HCT116 (cell line): ENCODE results near the gene PEF1. TPM values are rescaled to one million over a fixed set of nuclear protein-coding genes. Genes with fewer than 3 reads are reported as not detected.
A peak's percentile ranks its signal among the peaks of the same experiment; 100 is the strongest.

Experiments used
- ATAC-seq: fragments of 200-7000 bp; cut with Tn5 transposase; 2 replicates; pipeline ENCODE4 v1.9.1; 2020; ENCODE audit warnings: mild to moderate bottlenecking, moderate library complexity
- BruUV-seq: library from RNA; stranded (reverse); fragments of 400-500 nt; replicated peaks from 2 replicates; lab custom pipeline; 2021; lab: Mats Ljungman, UMichigan
- CTCF ChIA-PET: fragments of 300-600 bp; sonication (Branson Sonifier 250); formaldehyde crosslinking; loops from one replicate; lab custom pipeline; 2021; ENCODE audit warnings: antibody characterized with exemption; lab: Charles Lee
- POLR2A ChIA-PET: fragments of 300-600, 350-600 bp; sonication (Branson Sonifier 250); formaldehyde crosslinking; loops from one replicate; lab custom pipeline; 2021; ENCODE audit warnings: antibody characterized with exemption; lab: Charles Lee
- RAD21 ChIA-PET, 2 experiments: fragments of 300-600 bp; sonication (Branson Sonifier 250); formaldehyde crosslinking; loops; one replicate each; lab custom pipeline; 2023; ENCODE audit warnings: low total read pairs in 2 of 2; ENCODE audit not compliant: uncharacterized antibody in 2 of 2, unreplicated experiment in 2 of 2, low non-redundant PET in 1 of 2; lab: Charles Lee
- DNase-seq: peaks from one replicate; pipeline ENCODE4 v3.0.0-alpha.2; 2010; ENCODE audit warnings: low read depth, low spot score
- H2AFZ ChIP-seq: fragments of 200-600 bp; shearing (Covaris generic), sonication (generic); 2 replicates; pipeline ENCODE4 v1.6.1; 2017; ENCODE audit warnings: low read depth, mixed run types, mixed read lengths, antibody characterized with exemption, low read length; ENCODE audit not compliant: poor library complexity, severe bottlenecking
- H3K27ac ChIP-seq: 2 replicates; pipeline ENCODE4 v1.5.1; 2012; ENCODE audit warnings: low read depth, low read length
- H3K27me3 ChIP-seq: fragments of 200-600 bp; sonication (generic); 2 replicates; pipeline ENCODE4 v1.6.1; 2016; ENCODE audit warnings: mixed run types, low read length, mixed read lengths; ENCODE audit not compliant: insufficient read depth
- H3K36me3 ChIP-seq, 2 experiments: fragments of 200-500 bp in 1 of 2; fragments of 200-600 bp in 1 of 2; sonication (Bioruptor generic) in 1 of 2; sonication (generic) in 1 of 2; 2 replicates each; pipeline versions ENCODE4 v1.5.1 to v1.6.1; 2014 to 2016; ENCODE audit warnings: low read length in 2 of 2, inconsistent platforms in 1 of 2, mixed read lengths in 1 of 2, mixed run types in 1 of 2; ENCODE audit not compliant: insufficient read depth in 2 of 2, control insufficient read depth in 1 of 2
- H3K4me1 ChIP-seq, 2 experiments: fragments of 200-600 bp in 1 of 2; sonication (generic) in 1 of 2; 2 replicates each; pipeline versions ENCODE4 v1.5.1 to v1.6.1; 2012 to 2017; ENCODE audit warnings: low read length in 2 of 2, inconsistent platforms in 1 of 2, mild to moderate bottlenecking in 1 of 2, mixed read lengths in 1 of 2, mixed run types in 1 of 2, moderate library complexity in 1 of 2; ENCODE audit not compliant: insufficient read depth in 2 of 2, control insufficient read depth in 1 of 2
- H3K4me2 ChIP-seq: fragments of 200-600 bp; sonication (generic); 2 replicates; pipeline ENCODE4 v1.6.1; 2017; ENCODE audit warnings: mixed run types, low read length, mixed read lengths
- H3K4me3 ChIP-seq, 2 experiments: fragments of 200-600 bp in 1 of 2; sonication (generic) in 1 of 2; replicated peaks in 1 of 2; 2 replicates each; pipeline ENCODE4 v1.5.1; 2011 to 2016; ENCODE audit warnings: low read length in 2 of 2, control low read depth in 1 of 2, low read depth in 1 of 2, mild to moderate bottlenecking in 1 of 2, mixed read lengths in 1 of 2, mixed run types in 1 of 2
- H3K79me2 ChIP-seq: fragments of 200-600 bp; sonication (generic); 2 replicates; pipeline ENCODE4 v1.6.1; 2017; ENCODE audit warnings: mild to moderate bottlenecking, mixed run types, low read length, moderate library complexity, mixed read lengths; ENCODE audit not compliant: insufficient read depth
- H3K9ac ChIP-seq: fragments of 200-600 bp; sonication (generic); 2 replicates; pipeline ENCODE4 v1.6.1; 2016; ENCODE audit warnings: low read length, mixed read lengths
- H3K9me2 ChIP-seq: fragments of 200-600 bp; sonication (generic), shearing (Covaris generic); 2 replicates; pipeline ENCODE4 v1.6.1; 2017; ENCODE audit warnings: mixed run types, mild to moderate bottlenecking, moderate library complexity; ENCODE audit not compliant: insufficient read depth
- H3K9me3 ChIP-seq, 2 experiments: fragments of 200-500 bp in 1 of 2; fragments of 200-600 bp in 1 of 2; sonication (Bioruptor generic) in 1 of 2; sonication (generic) in 1 of 2; 2 replicates each; pipeline ENCODE4 v1.6.1; 2014 to 2017; ENCODE audit warnings: low read length in 2 of 2, mixed read lengths in 2 of 2, inconsistent platforms in 1 of 2, low read depth in 1 of 2, mild to moderate bottlenecking in 1 of 2, mixed run types in 1 of 2, moderate library complexity in 1 of 2; ENCODE audit not compliant: control insufficient read depth in 1 of 2, insufficient read depth in 1 of 2
- H4K20me1 ChIP-seq: fragments of 200-600 bp; sonication (generic), shearing (Covaris generic); 2 replicates; pipeline ENCODE4 v1.6.1; 2017; ENCODE audit warnings: mixed run types, mild to moderate bottlenecking, moderate library complexity; ENCODE audit not compliant: insufficient read depth
- CBX3 ChIP-seq: IDR thresholded peaks from 2 replicates; pipeline ENCODE4 v1.6.1; 2012; ENCODE audit warnings: low read depth
- CEBPB ChIP-seq: IDR thresholded peaks from 2 replicates; pipeline ENCODE4 v1.6.1; 2012; ENCODE audit warnings: low read depth
- EGR1 ChIP-seq: IDR thresholded peaks from 2 replicates; pipeline ENCODE4 v1.6.1; 2012; ENCODE audit warnings: low read depth
- FOSL1 ChIP-seq: IDR thresholded peaks from 2 replicates; pipeline ENCODE4 v1.6.1; 2012; ENCODE audit warnings: low read depth
- JUND ChIP-seq: IDR thresholded peaks from 2 replicates; pipeline ENCODE4 v1.6.1; 2012
- POLR2AphosphoS5 ChIP-seq: IDR thresholded peaks from 2 replicates; pipeline ENCODE4 v1.6.1; 2011; ENCODE audit warnings: mild to moderate bottlenecking, low read depth, low read length, moderate library complexity
- REST ChIP-seq: IDR thresholded peaks from 2 replicates; pipeline ENCODE4 v1.6.1; 2012; ENCODE audit warnings: low read depth
- SIN3A ChIP-seq: IDR thresholded peaks from 2 replicates; pipeline ENCODE4 v1.6.1; 2012; ENCODE audit warnings: low read depth
- intact Hi-C: fragments of 100-400 bp; cut with micrococcal nuclease; formaldehyde crosslinking; loops from 2 replicates; pipeline ENCODE4 v1.10.0; 2022
- total RNA-seq: library from RNA; stranded (reverse); gene quantifications from one replicate; pipeline ENCODE4 v1.2.1, GENCODE V29; 2021; ENCODE audit not compliant: unreplicated experiment
- TF ChIP-seq, protein P1 (sequence below): IDR thresholded peaks from 2 replicates; pipeline ENCODE4 v1.6.1; 2012

Gene PEF1
- total RNA-seq, 1 experiment from 2014 or later = 37.6 TPM

GRCh38 chr1:31689379-31689778 lies 44.7 kb upstream of the PEF1 start:
- no peak for DNase-seq
- Histone ChIP-seq H3K4me3 (peak overlapping the region in 1 of 2 experiments; percentile 33; a peak in 2 of 4 replicates), H3K27ac (peak overlapping the region; percentile 14; the same call in 1 of the 2 replicates), H4K20me1 (no peaks in the 10 kb centered on the region), H2AFZ (no peak overlapping the region), H3K4me1 (peaks cover 12 to 34% of the 10 kb centered on the region in 2 experiments), H3K9me3 (no peaks in the 10 kb centered on the region), H3K9ac (peak overlapping the region; percentile 33), H3K79me2 (no peaks in the 10 kb centered on the region), H3K36me3 (no peaks in the 10 kb centered on the region), H3K4me2 (peak overlapping the region; percentile 80), H3K9me2 (no peaks in the 10 kb centered on the region), H3K27me3 (no peaks in the 10 kb centered on the region)
- ChIA-PET RAD21 (no interaction called here), POLR2A (no interaction called here), CTCF (no interaction called here)
- no TSS peak for BruUV-seq
- TF ChIP-seq REST (no peak), FOSL1 (no peak), SIN3A (no peak), POLR2AphosphoS5 (no peak), CEBPB (no peak), JUND (no peak), EGR1 (no peak), CBX3 (no peak)
- TF ChIP-seq, protein P1, sequence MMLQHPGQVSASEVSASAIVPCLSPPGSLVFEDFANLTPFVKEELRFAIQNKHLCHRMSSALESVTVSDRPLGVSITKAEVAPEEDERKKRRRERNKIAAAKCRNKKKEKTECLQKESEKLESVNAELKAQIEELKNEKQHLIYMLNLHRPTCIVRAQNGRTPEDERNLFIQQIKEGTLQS = no peak
- intact Hi-C loops = no loop called here
- peak; percentile 52 for ATAC-seq
